Activated CD8-positive, alpha-beta T cell treated with anti-CD3 and anti-CD28 coated beads for 36 hours (primary cell): ENCODE measurements around the gene STK24. TPM values are rescaled to one million over a fixed set of nuclear protein-coding genes. Genes with fewer than 3 reads are reported as not detected.

Experiments
- ATAC-seq: fragments of 200-7000 bp; cut with Tn5 transposase; one replicate; pipeline ENCODE4 v1.10.0; 2021; ENCODE audit warnings: mild to moderate bottlenecking, moderate library complexity
- CTCF ChIA-PET: fragments of 350-600 bp; sonication (Branson Sonifier 250); formaldehyde crosslinking; loops from one replicate; lab custom pipeline; 2021; ENCODE audit warnings: antibody characterized with exemption; lab: Charles Lee
- POLR2A ChIA-PET: fragments of 350-600 bp; sonication (Branson Sonifier 250); formaldehyde crosslinking; loops from one replicate; lab custom pipeline; 2021; ENCODE audit warnings: antibody characterized with exemption; lab: Charles Lee
- DNase-seq: peaks from one replicate; pipeline ENCODE4 v3.0.0-alpha.2; 2020
- H3K27ac Mint-ChIP-seq: one replicate; pipeline ENCODE4 v1.8.0; 2021; ENCODE audit warnings: mild to moderate bottlenecking, mixed read lengths
- H3K27me3 Mint-ChIP-seq: one replicate; pipeline ENCODE4 v1.8.0; 2021; ENCODE audit warnings: mixed read lengths
- H3K36me3 Mint-ChIP-seq: one replicate; pipeline ENCODE4 v1.8.0; 2021; ENCODE audit warnings: low read depth, mixed read lengths
- H3K4me1 Mint-ChIP-seq: one replicate; pipeline ENCODE4 v1.8.0; 2021; ENCODE audit warnings: low read depth, mixed read lengths
- H3K4me3 Mint-ChIP-seq: one replicate; pipeline ENCODE4 v1.8.0; 2021; ENCODE audit warnings: mild to moderate bottlenecking, moderate library complexity, mixed read lengths
- H3K9me3 Mint-ChIP-seq: one replicate; pipeline ENCODE4 v1.8.0; 2021; ENCODE audit warnings: mixed read lengths
- intact Hi-C: fragments of 100-400 bp; cut with micrococcal nuclease; formaldehyde crosslinking; loops from one replicate; pipeline ENCODE4 v1.10.0; 2022
- total RNA-seq, 2 experiments: library from RNA; stranded (reverse); gene quantifications; one replicate each; pipeline ENCODE4 v1.2.3, GENCODE V29; 2021
- TF ChIP-seq, protein P1 (sequence below): fragments of 200-600 bp; IDR thresholded peaks from one replicate; pipeline ENCODE4 v1.8.0; 2022; ENCODE audit warnings: antibody characterized with exemption, mild to moderate bottlenecking

Gene STK24
- total RNA-seq, 2 experiments from 2014 or later, result 118 TPM

DNA sequence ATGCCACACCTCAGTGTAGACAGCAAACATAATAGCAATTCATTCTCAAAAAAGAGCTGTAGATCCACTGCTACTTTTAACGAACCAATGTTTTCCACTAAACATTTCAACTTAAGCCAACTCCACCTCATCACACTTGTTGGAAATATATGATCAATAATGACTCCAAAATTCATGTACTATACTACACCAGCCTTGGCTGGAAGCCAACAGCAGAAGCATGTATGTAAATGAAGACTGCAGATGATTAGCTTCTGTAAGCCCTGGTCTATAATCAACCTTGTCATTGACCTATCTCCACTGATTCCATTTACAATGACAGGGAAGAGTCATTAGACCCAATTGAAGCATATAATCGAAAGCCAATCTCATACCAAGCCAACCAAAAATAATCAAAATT is 71.7 kb downstream of the STK24 start:
- Mint-ChIP-seq H3K27me3 (no peaks in the 10 kb centered on the region), H3K4me1 (peaks cover 84% of the 10 kb centered on the region), H3K4me3 (no peak overlapping the region), H3K9me3 (no peaks in the 10 kb centered on the region), H3K27ac (peak overlapping the region; percentile 20), H3K36me3 (peaks cover 38% of the 10 kb centered on the region)
- ChIA-PET POLR2A (interaction anchor here (0.9 to 2.5 kb wide), 5 partner anchors 11 to 32 kb away, joined by 3 to 14 read pairs (median 4); no protein-coding TSS in a partner anchor), CTCF (interaction anchor here (0.9 to 3.6 kb wide), 7 partner anchors 9 to 148 kb away, joined by 3 to 13 read pairs (median 5); no protein-coding TSS in a partner anchor)
- intact Hi-C loops, result no loop called here
- no peak for DNase-seq
- TF ChIP-seq, protein P1, sequence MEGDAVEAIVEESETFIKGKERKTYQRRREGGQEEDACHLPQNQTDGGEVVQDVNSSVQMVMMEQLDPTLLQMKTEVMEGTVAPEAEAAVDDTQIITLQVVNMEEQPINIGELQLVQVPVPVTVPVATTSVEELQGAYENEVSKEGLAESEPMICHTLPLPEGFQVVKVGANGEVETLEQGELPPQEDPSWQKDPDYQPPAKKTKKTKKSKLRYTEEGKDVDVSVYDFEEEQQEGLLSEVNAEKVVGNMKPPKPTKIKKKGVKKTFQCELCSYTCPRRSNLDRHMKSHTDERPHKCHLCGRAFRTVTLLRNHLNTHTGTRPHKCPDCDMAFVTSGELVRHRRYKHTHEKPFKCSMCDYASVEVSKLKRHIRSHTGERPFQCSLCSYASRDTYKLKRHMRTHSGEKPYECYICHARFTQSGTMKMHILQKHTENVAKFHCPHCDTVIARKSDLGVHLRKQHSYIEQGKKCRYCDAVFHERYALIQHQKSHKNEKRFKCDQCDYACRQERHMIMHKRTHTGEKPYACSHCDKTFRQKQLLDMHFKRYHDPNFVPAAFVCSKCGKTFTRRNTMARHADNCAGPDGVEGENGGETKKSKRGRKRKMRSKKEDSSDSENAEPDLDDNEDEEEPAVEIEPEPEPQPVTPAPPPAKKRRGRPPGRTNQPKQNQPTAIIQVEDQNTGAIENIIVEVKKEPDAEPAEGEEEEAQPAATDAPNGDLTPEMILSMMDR, result no peak
- ATAC-seq, result no peak

GRCh38 chr13:98504371-98504963 is 72.4 kb downstream of the STK24 start:
- Mint-ChIP-seq H3K36me3 (peaks cover 34% of the 10 kb centered on the region), H3K4me1 (peaks cover 77% of the 10 kb centered on the region), H3K27ac (no peak overlapping the region), H3K4me3 (no peak overlapping the region), H3K9me3 (no peaks in the 10 kb centered on the region), H3K27me3 (no peaks in the 10 kb centered on the region)
- TF ChIP-seq, protein P1, result no peak
- ChIA-PET CTCF (interaction anchor here (0.7 to 3.6 kb wide), 14 partner anchors 8 to 149 kb away, joined by 3 to 13 read pairs (median 3); no protein-coding TSS in a partner anchor), POLR2A (interaction anchor here (0.6 to 2.5 kb wide), 8 partner anchors 12 to 522 kb away, joined by 3 to 14 read pairs (median 3); no protein-coding TSS in a partner anchor)
- ATAC-seq (peak; percentile 98), DNase-seq (peak; percentile 77)
- intact Hi-C loops, result no loop called here

DNA sequence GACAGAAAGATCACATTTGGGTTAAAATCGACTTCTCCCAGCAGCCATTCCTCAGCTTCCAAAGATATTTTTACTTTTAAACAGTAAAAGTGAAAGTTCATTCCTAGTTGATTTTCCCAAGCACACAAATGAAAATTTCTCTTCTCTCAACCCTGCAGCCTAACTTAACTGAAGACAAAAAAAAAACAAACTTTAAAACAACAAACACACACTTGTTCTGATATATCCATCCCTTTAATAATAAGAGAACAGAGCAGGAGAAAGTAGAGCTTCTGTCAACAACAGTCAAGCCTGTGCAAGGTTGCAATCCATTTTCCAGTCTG is 72.9 kb downstream of the STK24 start:
- DNase-seq (no peak), ATAC-seq (peak; percentile 25)
- peak overlapping the region; percentile 12 for H3K27ac Mint-ChIP-seq
- TF ChIP-seq, protein P1, result no peak
- CTCF ChIA-PET, result interaction anchor here (0.7 to 2.3 kb wide), 12 partner anchors 10 to 149 kb away, joined by 3 to 7 read pairs (median 3); no protein-coding TSS in a partner anchor
- peaks cover 72% of the 10 kb centered on the region for H3K4me1 Mint-ChIP-seq
- intact Hi-C loops, result no loop called here
- H3K27me3 Mint-ChIP-seq, result no peaks in the 10 kb centered on the region
- POLR2A ChIA-PET, result interaction anchor here (0.5 to 2.5 kb wide), 6 partner anchors 19 to 37 kb away, joined by 3 to 14 read pairs (median 3); no protein-coding TSS in a partner anchor
- no peaks in the 10 kb centered on the region for H3K9me3 Mint-ChIP-seq
- no peak overlapping the region for H3K4me3 Mint-ChIP-seq
- peaks cover 34% of the 10 kb centered on the region for H3K36me3 Mint-ChIP-seq

GRCh38 chr13:98503175-98504028 is 73.5 kb downstream of the STK24 start:
- CTCF ChIA-PET, result interaction anchor here (0.7 to 2.3 kb wide), 9 partner anchors 10 to 150 kb away, joined by 3 to 7 read pairs (median 3); no protein-coding TSS in a partner anchor
- intact Hi-C loops, result no loop called here
- TF ChIP-seq, protein P1, result no peak
- H3K27me3 Mint-ChIP-seq, result no peaks in the 10 kb centered on the region
- H3K36me3 Mint-ChIP-seq, result peaks cover 36% of the 10 kb centered on the region
- no peak overlapping the region for H3K27ac Mint-ChIP-seq
- ATAC-seq, result no peak
- H3K4me1 Mint-ChIP-seq, result peaks cover 67% of the 10 kb centered on the region
- DNase-seq, result no peak
- POLR2A ChIA-PET, result interaction anchor here (0.5 to 2.5 kb wide), 5 partner anchors 18 to 33 kb away, joined by 3 to 14 read pairs (median 3); no protein-coding TSS in a partner anchor
- no peaks in the 10 kb centered on the region for H3K9me3 Mint-ChIP-seq
- no peak overlapping the region for H3K4me3 Mint-ChIP-seq
